Esophagus squamous epithelium (tissue), 5 donors: ENCODE results near the gene RHOC. TPM values are rescaled to one million over a fixed set of nuclear protein-coding genes. Genes with fewer than 3 reads are reported as not detected.
A peak's percentile ranks its signal among the peaks of the same experiment; 100 is the strongest.

Experiments used
- DNase-seq: peaks from one replicate; lab custom pipeline; 2025; lab: John Stamatoyannopoulos, UW
- H3K27ac ChIP-seq, 4 donors: fragments of 200-600 bp; sonication (generic); one replicate each; pipeline ENCODE4 v1.5.1; 2016 to 2019; ENCODE audit warnings: mild to moderate bottlenecking in 1 of 4
- H3K27me3 ChIP-seq, 4 donors: fragments of 200-600 bp; sonication (generic); 1 replicate in 3 of 4; 2 replicates in 1 of 4; pipeline versions ENCODE4 v1.5.1 to v1.6.0; 2017 to 2021; ENCODE audit warnings: antibody characterized with exemption in 1 of 4
- H3K36me3 ChIP-seq, 3 donors: fragments of 200-600 bp; sonication (generic); one replicate each; pipeline ENCODE4 v1.5.1; 2016 to 2019
- H3K4me1 ChIP-seq, 3 donors: fragments of 200-600 bp; sonication (generic); one replicate each; pipeline ENCODE4 v1.5.1; 2017 to 2019
- H3K4me3 ChIP-seq, 4 donors: fragments of 200-600 bp; sonication (generic); 1 replicate in 3 of 4; 2 replicates in 1 of 4; pipeline ENCODE4 v1.5.1; 2016 to 2019; ENCODE audit warnings: mild to moderate bottlenecking in 2 of 4, moderate library complexity in 1 of 4
- H3K9me3 ChIP-seq, 3 donors: fragments of 200-600 bp; sonication (generic); one replicate each; pipeline ENCODE4 v1.5.1; 2016 to 2019
- POLR2A ChIP-seq, 4 donors: fragments of 450-650 bp; IDR thresholded peaks; one replicate each; pipeline ENCODE4 v1.6.1; 2017; ENCODE audit warnings: antibody characterized with exemption in 4 of 4, mild to moderate bottlenecking in 4 of 4, moderate library complexity in 3 of 4
- WGBS, 2 donors: methylation state at CpG; one replicate each; pipeline ENCODE4 v1.1.5; 2018; 5-methylcytosine and 5-hydroxymethylcytosine counted together
- intact Hi-C: fragments of 100-400 bp; cut with DNase I; formaldehyde crosslinking; loops from one replicate; pipeline ENCODE4 v1.15.0; 2022
- total RNA-seq, 4 donors: library from RNA; depleted of rRNA; stranded (reverse); fragments of >200 nt; gene quantifications; one replicate each; pipeline ENCODE4 v1.1.0, GENCODE V29; 2016
- TF ChIP-seq, protein P1 (sequence below), 6 experiments: fragments of 450-650 bp in 4 of 6; fragments of 200-600 bp in 2 of 6; sonication (generic) in 2 of 6; IDR thresholded peaks; one replicate each; pipeline ENCODE4 v1.5.1; 2016 to 2019; ENCODE audit warnings: antibody characterized with exemption in 6 of 6, mild to moderate bottlenecking in 4 of 6, moderate library complexity in 4 of 6
- donor health status: DM: yes; HTN: yes; CAD: no.

RHOC gene
- total RNA-seq, result 100 to 1,000 TPM in 2 of 4 donors, 10 to 100 TPM in 2; 49.9 to 108 (median 78.0) TPM

DNA sequence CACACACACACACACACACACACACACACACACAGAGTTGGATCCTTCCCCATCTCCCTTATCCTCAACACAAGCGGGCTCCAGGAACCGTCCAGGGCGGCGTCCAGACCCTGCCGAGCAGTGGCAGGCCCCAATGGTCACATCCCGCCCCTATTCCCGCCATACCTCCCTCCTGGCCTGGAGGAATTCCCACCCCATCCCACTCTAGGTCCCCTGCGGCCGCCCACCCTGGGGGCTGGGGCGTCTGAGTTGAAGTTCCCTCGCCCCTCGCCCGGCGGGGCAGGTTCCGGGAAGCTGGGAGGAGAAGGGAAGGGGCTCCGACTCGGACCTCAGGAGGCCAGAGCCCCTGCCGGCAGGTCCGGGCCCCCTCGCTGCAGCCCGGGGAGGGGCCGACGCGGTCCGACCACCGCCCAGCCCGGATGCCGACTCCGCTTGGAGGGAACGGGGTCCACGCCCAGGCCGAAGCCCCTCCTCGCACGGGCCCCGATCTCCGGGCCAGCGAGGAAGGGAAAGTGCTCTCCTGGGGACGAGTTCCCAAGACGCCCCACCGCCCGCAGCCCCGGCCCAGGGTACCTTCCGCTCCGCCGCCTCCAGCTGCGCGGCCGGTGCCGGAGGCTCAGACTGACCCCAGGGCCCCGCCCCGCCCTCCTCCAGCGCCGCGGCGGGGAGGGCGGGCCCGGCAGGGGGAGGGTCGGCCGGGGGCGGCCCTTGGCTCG, at the start of gene RHOC:
Gene RHOC (minus strand): TSS at position 623 of the 716 bp plus-strand sequence. CDS start 3,328 bp downstream, outside the sequence.
- peaks cover 21 to 61% (median 41%) of the 10 kb centered on the region in 3 donors for H3K4me1 ChIP-seq
- DNase-seq, result no peak
- no peaks in the 10 kb centered on the region for H3K9me3 ChIP-seq
- H3K27ac ChIP-seq, result peak within 1 kb of the TSS; percentile 93 to 96 (median 95)
- TF ChIP-seq POLR2A (IDR thresholded peaks at IDR 0.05), result peak in 2 of 4 donors; percentile 75 to 83
- TF ChIP-seq, protein P1, sequence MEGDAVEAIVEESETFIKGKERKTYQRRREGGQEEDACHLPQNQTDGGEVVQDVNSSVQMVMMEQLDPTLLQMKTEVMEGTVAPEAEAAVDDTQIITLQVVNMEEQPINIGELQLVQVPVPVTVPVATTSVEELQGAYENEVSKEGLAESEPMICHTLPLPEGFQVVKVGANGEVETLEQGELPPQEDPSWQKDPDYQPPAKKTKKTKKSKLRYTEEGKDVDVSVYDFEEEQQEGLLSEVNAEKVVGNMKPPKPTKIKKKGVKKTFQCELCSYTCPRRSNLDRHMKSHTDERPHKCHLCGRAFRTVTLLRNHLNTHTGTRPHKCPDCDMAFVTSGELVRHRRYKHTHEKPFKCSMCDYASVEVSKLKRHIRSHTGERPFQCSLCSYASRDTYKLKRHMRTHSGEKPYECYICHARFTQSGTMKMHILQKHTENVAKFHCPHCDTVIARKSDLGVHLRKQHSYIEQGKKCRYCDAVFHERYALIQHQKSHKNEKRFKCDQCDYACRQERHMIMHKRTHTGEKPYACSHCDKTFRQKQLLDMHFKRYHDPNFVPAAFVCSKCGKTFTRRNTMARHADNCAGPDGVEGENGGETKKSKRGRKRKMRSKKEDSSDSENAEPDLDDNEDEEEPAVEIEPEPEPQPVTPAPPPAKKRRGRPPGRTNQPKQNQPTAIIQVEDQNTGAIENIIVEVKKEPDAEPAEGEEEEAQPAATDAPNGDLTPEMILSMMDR (IDR thresholded peaks at IDR 0.05), result no peak
- 0% methylated on average over 5 of the region's 61 CpGs; no CpG with 5 or more reads in 1 of the 2 donors for WGBS, 2 donors
- H3K36me3 ChIP-seq, result peaks cover 0 to 40% (median 0%) of the 10 kb centered on the region in 3 donors
- no peaks in the 10 kb centered on the region for H3K27me3 ChIP-seq
- intact Hi-C loops, result loop anchor here (2.0 to 10.0 kb wide), 3 partner anchors 88 to 314 kb away; partner anchors contain the start of genes CAPZA1, ST7L and WNT2B
- H3K4me3 ChIP-seq, result peak within 1 kb of the TSS; percentile 76 to 88 (median 78)

DNA sequence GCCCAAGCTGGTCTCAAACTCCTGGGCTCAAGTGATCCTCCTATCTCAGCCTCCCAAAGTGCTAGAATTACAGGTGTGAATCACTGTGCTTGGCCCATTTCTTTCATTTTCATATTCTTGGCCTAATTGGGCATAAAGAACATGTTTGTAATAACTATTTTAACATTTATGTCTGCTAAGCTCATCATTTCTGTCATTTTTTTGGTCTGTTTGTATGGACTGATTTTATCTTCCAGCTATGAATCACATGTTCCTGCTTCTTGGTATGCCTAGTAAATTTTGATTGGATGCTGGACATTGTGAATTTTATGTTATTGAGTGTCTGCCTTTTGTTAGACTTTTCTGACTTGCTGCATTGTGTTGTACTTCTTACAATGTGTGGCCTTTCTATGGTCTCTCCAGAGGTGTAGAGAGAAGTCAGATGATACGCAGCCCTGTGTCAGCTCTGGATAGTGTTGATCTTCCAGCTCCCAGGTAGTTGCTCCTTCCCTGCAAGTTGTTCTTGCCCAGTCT, 47.2 kb upstream of the RHOC start:
- no peak for DNase-seq
- Histone ChIP-seq H3K27ac (no peak overlapping the region), H3K9me3 (no peaks in the 10 kb centered on the region), H3K4me1 (peaks cover 0 to 9% (median 0%) of the 10 kb centered on the region in 3 donors), H3K4me3 (no peak overlapping the region), H3K27me3 (peaks cover 0 to 23% (median 0%) of the 10 kb centered on the region in 4 donors), H3K36me3 (no peaks in the 10 kb centered on the region)
- no peak for TF ChIP-seq POLR2A (IDR thresholded peaks at IDR 0.05)
- TF ChIP-seq, protein P1 (IDR thresholded peaks at IDR 0.05), result no peak
- WGBS, 2 donors, result 0 to 36% methylated on average over 1 of the region's 1 CpG
- intact Hi-C loops, result no loop called here

DNA sequence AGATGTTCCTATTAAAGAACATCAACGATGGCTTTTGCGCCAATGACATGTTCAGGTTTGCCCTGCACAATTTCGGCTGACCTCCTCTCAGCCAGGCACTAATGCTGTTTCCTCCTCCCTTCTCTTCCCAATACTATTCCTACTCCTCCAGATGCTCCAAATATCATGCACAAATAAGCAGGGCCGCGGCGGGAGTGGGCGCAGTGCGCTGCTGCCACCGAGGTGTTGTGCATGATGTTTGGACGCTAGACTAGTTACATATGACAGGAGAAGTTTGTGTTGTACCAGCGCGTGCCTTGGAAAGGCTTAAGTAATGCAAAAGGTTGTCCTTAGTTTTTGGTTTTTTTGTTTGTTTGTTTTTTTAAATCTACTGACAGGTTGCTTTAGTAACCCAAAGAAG, 41.5 kb upstream of the RHOC start:
- TF ChIP-seq POLR2A (IDR thresholded peaks at IDR 0.05), result no peak
- TF ChIP-seq, protein P1 (IDR thresholded peaks at IDR 0.05), result no peak
- Histone ChIP-seq H3K27me3 (peaks cover 0 to 29% (median under 1%) of the 10 kb centered on the region in 4 donors), H3K4me1 (peaks cover 6 to 12% (median 8%) of the 10 kb centered on the region in 3 donors), H3K9me3 (no peaks in the 10 kb centered on the region), H3K4me3 (no peak overlapping the region), H3K27ac (no peak overlapping the region), H3K36me3 (no peaks in the 10 kb centered on the region)
- intact Hi-C loops, result no loop called here
- WGBS, 2 donors, result 90 to 95% methylated on average over 12 of the region's 12 CpGs
- DNase-seq, result no peak

- intact Hi-C loops, result no loop called here
- WGBS, 2 donors, result 10% methylated on average over 2 of the region's 58 CpGs; no CpG with 5 or more reads in 1 of the 2 donors
- no peak for DNase-seq
- H3K4me1 ChIP-seq, result peaks cover 6 to 13% (median 10%) of the 10 kb centered on the region in 3 donors
- no peaks in the 10 kb centered on the region for H3K9me3 ChIP-seq
- peak overlapping the region; percentile 14 to 59 (median 43) for H3K4me3 ChIP-seq
- no peak overlapping the region for H3K27ac ChIP-seq
- peaks cover 0 to 46% (median 3%) of the 10 kb centered on the region in 4 donors for H3K27me3 ChIP-seq
- TF ChIP-seq, protein P1 (IDR thresholded peaks at IDR 0.05), result peak in 3 of 6 experiments; percentile 19 to 56 (median 20)
- no peak for TF ChIP-seq POLR2A (IDR thresholded peaks at IDR 0.05)
- no peaks in the 10 kb centered on the region for H3K36me3 ChIP-seq
Measured at GRCh38 chr1:112744009-112744578, 37.2 kb upstream of the RHOC start.
